NCI-H187 (cell line): ENCODE data around the gene ETNK1.
"Not testable (repeated sequence)": the region's sequence is repeated elsewhere in the genome, so short reads cannot be mapped to it uniquely, and the experiment has no call there.

Experiments
- DNase-seq, 2 experiments: peaks; one replicate each; lab custom pipeline; 2025; lab: John Stamatoyannopoulos, UW

ETNK1 gene, protein sequence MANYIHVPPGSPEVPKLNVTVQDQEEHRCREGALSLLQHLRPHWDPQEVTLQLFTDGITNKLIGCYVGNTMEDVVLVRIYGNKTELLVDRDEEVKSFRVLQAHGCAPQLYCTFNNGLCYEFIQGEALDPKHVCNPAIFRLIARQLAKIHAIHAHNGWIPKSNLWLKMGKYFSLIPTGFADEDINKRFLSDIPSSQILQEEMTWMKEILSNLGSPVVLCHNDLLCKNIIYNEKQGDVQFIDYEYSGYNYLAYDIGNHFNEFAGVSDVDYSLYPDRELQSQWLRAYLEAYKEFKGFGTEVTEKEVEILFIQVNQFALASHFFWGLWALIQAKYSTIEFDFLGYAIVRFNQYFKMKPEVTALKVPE

DNA sequence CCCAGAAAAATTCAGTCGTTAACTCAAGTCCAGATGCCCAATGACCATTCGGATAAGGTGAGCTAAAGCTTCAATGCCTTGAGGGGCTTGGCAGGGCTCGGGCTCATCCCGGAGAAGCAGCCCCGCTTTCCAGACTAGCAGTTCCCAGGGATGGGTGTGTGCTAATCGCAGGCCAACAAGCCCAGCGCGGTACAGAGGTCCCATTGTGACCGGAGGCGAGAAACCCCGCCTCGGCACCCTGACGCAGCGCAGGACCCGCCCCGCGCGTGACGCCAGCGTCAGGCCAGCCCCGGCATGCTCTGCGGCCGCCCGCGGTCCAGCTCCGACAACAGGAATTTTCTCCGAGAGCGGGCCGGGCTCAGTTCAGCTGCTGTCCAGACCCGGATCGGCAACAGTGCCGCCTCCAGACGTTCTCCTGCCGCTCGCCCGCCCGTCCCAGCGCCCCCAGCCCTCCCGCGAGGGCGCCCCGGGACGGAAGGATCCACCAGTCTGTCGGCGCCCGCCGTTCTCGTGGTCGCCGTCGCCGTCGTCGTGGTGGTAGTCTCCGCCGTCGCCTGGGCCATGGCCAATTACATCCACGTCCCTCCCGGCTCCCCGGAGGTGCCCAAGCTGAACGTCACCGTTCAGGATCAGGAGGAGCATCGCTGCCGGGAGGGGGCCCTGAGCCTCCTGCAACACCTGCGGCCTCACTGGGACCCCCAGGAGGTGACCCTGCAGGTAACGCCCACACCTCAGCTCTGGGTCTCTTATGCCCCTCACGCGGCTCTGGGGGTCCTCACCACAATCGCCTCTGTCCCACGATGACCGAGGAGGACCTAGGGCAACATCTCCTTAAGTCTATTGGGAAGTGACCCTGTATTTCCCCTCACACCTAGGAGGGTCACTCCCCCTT is at the start of gene ETNK1:
Gene ETNK1, plus strand, starts transcription at position 302 of the 892 bp plus-strand sequence. Its CDS starts 260 bp downstream, at position 562.
- peak; percentile 61 to 75 for DNase-seq

DNA sequence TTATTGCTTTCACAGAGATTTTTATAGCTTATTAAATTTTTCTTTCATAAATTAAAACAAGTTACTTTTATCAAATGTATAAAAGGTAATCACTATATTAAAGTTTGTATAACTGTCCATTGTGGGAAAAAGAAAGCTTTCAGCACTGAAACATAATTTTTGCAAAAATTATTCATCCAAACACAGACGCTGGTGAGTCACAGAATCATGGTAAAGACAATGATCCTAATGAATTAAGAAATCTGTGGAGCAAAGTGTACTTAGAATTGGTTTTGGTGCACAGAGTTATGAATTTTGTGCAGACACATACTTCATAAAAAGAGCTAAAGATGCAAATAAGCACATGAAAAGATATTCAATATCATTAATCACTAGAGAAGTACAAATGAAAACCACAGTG is 48.9 kb upstream of the ETNK1 start:
- no peak for DNase-seq

DNA sequence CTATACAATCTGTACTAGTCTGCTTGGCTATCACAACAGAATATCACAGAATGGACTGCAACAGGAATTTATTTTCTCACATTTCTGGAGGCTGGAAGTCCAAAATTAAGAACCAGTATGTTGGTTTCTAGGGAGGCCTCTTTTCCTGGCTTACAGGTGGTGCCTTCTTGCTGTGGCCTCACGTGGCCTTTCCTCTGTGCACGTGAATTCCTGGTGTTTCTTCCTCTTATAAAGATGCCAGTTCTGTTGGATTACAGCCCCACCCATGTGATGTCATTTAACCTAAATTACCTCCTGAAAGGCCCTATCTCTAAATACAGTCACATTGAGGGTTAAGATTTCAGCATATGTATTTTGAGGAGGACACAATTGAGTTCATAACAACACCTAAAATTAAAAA is 48.5 kb upstream of the ETNK1 start:
- no peak for DNase-seq

DNA sequence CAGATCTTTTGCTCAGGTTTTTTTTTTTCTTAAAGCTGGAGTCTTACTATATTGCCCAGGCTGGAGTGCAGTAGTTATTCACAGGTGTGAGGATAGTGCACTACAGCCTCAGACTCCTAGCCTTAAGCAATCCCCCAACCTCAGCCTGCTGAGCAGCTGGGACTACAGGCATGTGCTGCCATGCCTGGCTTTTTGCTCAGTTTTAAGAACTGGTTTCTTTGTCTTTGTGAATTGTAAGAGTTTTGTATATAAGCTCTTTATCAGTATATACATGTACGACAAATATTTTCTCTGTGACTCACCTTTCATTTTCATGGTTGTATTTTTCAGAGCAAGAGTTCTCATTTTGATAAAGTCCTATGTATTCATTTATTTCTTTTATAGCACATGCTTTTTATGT is 47.3 kb upstream of the ETNK1 start:
- DNase-seq: no peak

DNA sequence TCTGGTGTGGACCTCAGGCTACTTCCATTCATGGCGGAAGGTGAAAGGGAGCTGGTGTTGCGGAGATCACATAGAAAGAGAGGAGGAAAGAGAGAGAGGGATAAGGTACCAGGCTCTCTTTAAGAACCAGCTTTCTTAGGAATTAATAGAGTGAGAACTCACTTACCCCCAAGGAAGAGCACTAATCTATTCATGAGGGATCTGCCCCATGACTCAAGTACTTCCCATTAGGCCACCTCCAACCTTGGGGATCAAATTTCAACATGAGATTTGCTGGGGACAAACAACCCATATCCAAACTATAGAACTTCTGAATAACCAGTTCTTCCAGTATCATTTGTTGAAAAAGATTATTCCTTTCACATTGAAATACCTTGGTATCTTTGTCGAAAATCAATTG is 46.6 kb upstream of the ETNK1 start:
- DNase-seq: no peak

DNA sequence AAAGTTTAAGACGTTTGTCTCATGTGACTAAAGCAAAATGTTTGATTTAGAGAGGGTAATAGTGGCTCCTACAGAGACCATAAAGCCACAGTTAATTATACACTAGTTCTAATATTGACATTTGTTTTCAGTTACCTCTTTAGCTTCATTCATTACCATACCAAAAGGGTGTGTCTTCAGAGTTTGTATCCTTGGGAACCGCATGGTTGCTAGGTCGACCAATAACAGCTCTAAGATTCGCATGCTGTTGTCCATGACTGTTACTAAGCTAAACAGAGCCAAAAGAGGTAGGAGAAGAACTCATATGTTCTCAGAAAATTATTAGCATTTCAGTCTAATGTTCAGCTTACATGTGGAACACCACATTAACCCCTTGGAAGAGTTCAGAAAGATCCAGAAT is 36.2 kb upstream of the ETNK1 start:
- no peak for DNase-seq

DNA sequence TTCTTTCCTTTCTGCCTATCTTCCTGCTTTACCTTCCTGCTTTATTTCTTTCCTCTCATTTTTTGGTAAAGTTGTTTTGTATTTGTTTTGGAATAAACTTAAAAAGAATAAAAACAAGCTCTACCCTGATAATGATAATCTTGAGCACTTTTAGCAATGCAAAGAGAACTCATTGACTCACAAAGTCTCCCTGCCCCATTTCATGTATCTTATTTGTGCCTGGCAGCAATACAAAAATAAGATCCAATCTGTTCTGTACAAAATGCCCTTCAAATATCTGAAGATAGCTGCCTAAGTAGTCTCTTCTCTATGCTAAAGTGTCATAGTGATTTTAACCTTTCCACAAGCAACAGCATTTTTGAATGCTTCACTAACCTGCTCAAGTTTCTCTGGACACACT is 31.1 kb upstream of the ETNK1 start:
- no peak for DNase-seq

DNA sequence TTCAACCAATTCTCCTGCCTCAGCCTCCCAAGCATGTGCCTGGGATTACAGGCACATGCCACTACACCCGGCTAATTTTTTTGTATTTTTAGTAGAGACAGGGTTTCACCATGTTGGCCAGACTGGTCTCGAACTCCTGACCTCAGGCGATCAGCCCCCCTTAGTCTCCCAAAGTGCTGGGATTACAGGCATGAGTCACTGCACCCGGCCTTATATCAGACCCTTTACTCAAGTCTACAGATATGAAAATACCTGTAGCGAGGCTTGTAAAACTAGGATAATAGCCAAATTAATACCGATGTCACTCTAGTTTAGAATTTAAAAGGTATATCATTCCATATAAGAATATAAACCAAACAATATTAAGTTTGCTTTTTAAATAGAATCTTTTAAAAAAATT is 27.4 kb upstream of the ETNK1 start:
- not testable (repeated sequence) for DNase-seq

DNA sequence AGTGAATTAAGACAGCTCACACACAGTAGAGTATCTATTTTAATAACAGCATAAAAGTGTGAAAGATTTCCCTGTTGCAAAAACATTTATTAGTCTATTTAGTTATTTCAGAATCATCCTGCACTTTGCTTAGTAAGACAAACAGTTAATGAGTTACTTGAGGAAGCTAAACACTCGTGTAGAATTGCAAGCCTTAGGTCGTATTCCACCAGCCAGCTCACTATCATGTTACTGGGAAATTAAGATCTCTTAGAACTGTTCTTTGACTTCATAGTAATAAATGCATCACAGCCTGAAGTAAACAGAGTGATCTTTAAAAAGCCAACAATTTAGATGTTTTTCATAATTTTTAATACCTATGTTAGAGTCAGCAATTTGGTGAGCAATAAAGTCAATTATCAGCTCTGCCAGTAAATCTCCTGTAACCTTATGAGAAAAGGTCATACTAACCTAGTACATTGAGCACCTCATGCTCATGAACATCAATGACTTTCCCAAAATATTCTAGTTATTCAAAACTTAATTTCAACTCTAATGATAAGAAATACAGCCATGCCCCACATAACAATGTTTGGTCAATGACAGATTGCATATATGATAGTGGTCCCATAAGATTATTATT is 26.7 kb upstream of the ETNK1 start:
- DNase-seq: no peak

DNA sequence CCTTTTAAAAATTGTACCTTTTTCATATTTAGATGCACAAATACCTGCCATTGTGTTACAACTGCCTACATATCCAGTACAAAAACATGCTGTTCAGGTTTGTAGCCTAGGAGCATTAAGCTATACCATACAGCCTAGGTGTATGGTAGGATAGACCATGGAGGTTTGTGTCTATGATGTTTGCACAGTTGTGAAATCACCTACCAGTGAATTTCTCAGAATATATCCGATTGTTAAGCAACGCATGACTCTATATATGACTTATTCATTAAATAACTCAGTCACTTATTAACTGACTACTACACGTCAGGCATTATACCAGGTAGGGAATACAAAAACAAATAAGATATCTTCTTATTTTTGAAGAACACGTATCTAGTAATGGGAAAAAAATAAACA is 26.2 kb upstream of the ETNK1 start:
- DNase-seq: no peak

DNA sequence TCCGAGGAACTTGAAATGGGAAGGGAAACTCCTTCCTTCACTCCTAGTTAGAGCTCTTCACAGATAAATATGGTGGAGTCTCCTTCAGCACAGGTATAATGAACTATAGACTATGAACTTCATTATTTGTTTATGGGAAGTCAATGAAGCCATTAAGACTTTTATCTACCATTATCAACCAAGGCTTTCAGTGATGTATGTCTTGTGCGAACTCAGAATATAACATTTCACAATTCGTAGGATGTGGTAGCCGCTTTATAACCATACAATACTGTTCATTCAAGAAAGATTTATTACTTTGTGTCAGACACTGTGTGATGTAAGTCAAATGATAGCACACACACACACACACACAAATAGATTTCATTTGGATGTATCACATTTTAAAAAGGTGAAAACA is 24.8 kb upstream of the ETNK1 start:
- DNase-seq: no peak

DNA sequence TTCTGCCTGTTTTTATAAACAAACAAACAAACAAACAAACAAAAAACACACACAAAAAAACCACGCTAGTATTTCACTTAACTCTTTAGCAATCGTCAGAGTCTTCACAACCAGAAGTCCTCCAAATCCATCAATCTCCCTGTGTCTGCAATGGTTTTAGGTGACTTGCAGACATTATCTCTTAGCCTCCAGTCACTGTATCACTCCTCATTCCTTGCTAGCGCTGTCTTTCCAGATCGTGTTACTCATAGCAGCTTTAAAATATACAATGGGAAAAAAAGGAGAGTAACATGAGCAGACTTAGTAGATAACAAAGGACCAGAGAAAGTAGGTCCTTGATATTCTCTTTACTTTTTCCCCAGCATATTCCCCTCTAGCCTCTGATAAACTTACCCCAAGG is 15.5 kb upstream of the ETNK1 start:
- no peak for DNase-seq

DNA sequence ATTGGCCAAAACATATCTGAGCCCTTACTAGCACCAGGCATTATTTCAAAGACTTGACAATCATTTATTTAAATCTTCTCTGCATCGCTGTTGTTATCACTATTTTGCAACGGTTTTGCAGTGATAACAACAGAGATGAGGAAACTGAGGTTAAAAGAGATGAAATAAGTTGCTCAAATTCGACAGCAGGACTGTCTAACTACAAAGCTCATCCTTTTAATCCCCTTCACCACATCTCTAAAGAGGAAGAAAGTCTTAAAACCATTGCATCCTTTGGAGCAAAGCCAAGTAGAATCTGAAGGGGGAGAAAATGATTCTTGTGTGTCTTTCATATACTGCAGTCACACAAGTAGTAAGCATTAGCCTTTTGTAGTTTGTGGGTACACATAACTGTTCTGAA is 14.8 kb upstream of the ETNK1 start:
- DNase-seq: no peak

DNA sequence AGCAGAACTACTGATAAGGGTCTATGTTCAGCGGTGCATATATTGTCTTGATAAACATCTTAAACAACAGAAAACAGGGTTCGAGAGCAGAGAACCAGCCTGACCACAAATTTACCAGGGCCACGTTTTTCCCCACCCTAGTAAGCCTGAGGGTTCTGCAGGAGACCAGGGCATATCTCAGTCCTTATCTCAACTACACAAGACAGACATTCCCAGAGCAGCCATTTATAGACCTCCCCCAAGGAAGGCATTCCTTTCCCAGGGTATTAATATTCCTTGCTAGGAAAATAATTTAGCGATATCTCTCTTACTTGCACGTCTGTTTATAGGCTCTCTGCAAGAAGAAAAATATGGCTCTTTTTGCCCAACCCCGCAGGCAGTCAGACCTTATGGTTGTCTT is 12.1 kb upstream of the ETNK1 start:
- DNase-seq: not testable (repeated sequence)

DNA sequence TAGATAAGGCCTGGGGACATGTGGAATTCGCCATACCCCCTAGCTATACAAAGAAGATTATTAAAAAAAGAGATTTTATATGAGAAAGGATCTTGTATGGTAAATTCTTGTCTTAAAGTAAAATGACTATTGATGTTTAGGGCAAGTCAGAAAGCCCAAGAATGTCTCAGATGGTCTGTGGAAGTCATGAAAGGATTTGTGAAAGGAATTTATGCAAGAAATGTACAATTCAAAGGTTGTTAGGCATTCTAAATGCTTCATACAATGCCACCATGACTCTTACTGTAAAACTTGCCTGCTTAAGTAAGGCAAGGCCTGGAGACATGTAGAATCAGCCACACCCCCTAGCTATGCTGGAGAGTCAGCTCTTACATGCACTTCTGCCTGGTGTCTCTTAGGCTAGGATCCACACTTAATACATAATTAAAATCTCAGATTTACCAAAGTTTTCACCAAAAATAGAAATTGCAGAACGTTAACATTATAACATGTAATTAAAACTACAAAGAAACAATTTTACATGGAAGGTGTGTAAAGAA is 8.9 kb upstream of the ETNK1 start:
- DNase-seq: no peak

DNA sequence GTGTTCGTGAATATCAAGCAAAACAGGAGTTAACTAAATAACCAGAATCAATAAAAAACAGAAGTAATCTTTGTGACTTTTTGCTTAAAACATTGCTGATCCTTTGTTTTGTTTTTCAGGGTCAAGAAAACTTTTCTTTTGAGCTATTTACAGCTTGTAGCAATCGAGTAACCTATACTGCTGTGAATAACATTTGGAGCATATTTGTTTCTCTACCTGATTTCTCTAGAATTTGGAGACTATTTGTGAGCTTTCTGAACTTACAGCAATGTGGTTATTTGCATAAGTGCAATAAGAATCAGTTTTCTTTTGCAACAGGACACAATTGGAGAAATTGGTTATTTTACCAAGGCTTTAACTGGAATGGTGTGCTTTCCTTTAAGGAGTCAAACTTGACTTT is 7.3 kb upstream of the ETNK1 start:
- DNase-seq: no peak

DNA sequence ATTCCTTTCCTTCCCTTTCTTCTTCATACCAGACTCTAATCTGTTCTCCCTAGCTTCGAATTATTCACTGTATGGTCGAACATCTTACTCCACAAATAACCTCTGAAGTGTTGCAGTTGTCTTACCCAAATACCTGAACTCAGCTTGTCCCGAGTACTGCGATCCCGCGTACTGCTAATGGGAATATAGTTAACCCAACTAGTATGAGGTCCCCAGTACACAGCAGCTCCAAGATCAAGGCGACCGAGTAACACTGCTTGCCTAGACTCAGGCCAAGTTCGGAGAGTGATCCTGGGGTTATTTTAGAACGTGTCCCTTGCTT is 462 bp upstream of the ETNK1 start:
- no peak for DNase-seq

DNA sequence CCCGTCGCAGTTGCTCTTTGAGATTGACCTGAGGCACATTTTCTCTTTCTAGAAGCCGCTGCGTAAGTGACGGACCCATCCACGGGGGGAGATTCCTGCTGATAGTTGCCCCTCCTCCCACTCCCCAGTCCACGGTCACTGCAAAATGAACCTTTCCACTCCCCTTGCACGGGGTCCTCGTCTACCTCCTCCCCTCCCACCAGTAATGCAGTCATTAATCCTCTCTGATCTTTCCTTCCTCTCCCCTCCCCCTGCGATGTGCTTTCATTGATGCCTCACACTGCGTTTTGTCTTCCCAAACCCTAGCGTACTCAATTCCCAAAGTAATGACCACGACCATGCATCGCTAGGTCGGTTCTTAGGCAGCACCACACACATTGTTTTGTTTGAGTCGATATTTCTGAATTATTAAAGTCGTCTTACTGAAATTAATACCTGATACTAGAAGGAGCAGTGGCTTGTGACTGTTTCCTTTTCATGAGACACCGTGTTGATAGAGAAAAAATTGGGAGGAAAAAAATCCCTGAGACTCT is 857 bp downstream of the ETNK1 start:
- peak; percentile 5 to 15 for DNase-seq

DNA sequence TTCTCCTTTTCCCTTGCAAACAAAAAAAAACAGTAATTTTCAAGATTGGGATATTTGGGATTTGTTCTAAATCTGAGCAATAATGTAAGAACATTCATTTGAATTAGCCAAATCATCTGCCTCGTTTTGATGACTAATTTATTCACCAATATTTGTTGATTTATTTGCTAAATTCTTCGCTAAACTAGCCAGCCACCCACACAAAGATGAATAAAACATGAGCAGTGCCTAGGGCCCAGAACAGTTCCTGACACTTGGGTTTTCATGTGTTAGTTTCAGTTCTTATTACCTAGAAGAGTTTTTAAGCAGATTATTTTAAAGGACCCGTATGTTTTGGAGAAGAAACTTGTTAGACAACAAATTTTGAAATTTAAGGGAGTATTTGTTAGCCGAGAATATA is 1.4 kb downstream of the ETNK1 start:
- DNase-seq: no peak

DNA sequence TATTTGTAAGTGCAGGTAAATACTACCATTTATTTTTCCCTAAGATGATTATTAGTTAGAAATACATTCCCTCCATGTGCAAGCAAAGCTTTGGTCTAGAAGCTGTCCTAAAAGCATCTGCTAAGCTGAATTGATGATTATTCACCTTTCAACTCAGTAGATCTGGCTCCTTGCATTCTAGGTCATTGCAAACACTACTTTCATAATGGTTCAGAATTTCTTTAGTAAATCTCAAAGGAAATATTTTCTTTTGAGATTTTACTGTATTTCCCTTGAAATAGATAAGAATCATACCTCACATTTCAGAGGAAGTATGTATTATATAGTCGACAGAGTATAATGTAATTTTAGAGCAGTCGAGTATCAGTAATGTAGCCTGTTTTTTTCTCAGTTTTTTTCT is 2.4 kb downstream of the ETNK1 start:
- DNase-seq: no peak

DNA sequence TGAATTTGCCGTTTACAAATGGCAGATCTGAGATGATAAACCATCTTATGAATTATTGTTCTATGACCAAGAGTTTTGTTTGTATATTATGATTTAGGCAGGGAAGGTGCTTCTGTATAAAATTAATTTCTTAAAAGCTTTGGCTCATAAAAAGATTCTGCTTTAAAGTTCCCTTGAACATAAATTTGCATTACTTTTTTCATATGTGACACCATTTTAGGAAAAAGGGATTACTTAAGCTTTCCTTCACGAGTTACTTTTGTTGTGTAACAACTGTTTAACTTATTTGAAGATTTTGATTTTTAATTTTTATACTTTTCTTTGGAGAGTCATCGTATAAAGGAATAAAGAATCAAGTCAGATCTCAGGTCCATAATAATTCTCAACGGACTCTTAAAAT is 3.3 kb downstream of the ETNK1 start:
- DNase-seq: no peak

DNA sequence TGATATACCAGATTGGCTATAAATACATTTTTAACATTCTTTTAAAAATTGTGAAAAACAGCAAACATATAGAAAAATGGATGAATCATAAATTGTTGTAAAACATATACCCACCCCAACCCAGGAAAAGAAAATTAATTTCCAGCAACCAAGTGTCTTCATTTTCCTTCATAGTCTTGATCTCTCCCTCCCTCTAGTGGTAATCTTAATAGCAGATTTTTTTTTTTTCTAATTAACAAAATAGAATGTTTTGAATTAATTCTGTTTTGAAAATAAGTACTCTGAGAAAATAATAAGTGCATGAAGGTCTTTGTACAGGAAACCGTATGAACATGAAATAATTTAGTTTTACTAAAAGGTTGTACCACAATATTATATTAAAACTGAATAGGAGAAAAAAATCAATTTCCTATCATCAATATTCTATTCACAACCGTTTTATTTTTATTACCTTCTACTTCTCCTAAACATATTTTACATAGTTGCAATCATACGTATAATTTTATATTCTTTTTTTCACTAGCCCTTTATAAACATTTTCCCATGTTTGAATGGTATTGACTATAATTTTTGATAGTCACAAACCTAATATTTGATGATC is 7.0 kb downstream of the ETNK1 start:
- DNase-seq: no peak
